ENCODE results near the gene CACNA1B.

- TF ChIP-seq POLR2AphosphoS5 (IDR thresholded peaks at IDR 0.05; ENCODE audit: low read depth, low read length) (no peak), CTCF (IDR thresholded peaks at IDR 0.05) (no peak), JUND (IDR thresholded peaks at IDR 0.05) (no peak), USF1 (IDR thresholded peaks at IDR 0.05; ENCODE audit: borderline replicate concordance, low read depth) (no peak), RCOR1 (IDR thresholded peaks at IDR 0.05; ENCODE audit: low read length) (no peak), NRF1 (IDR thresholded peaks at IDR 0.05; ENCODE audit: low read depth, low read length) (no peak), GABPA (IDR thresholded peaks at IDR 0.05; ENCODE audit: low read depth) (no peak), MAX (IDR thresholded peaks at IDR 0.05; ENCODE audit: low read depth) (no peak), TAF1 (IDR thresholded peaks at IDR 0.05; ENCODE audit: borderline replicate concordance, low read depth, low read length) (no peak), CHD2 (IDR thresholded peaks at IDR 0.05; ENCODE audit: low read length, partially characterized antibody) (no peak), USF2 (IDR thresholded peaks at IDR 0.05; ENCODE audit: borderline replicate concordance, low read depth, low read length) (no peak), RFX5 (IDR thresholded peaks at IDR 0.05; ENCODE audit: low read length) (no peak)
These were observed 48.9 kb upstream of the CACNA1B start for GRCh38 chr9:137828527-137829259.

All from SK-N-SH (cell line).